PC-3 (cell line): ENCODE data around the gene CACNA1C. TPM values are rescaled to one million over a fixed set of nuclear protein-coding genes. Genes with fewer than 3 reads are reported as not detected.

Source experiments
- ATAC-seq: fragments of 200-7000 bp; cut with Tn5 transposase; 2 replicates; pipeline ENCODE4 v1.9.1; 2020; ENCODE audit warnings: mild to moderate bottlenecking, moderate library complexity
- BruUV-seq: library from RNA; stranded (reverse); fragments of 400-500 nt; replicated peaks from 2 replicates; lab custom pipeline; 2021; lab: Mats Ljungman, UMichigan
- CTCF ChIA-PET: fragments of 300-600 bp; sonication (Branson Sonifier 250); formaldehyde crosslinking; loops from one replicate; lab custom pipeline; 2022; ENCODE audit warnings: antibody characterized with exemption; lab: Charles Lee
- POLR2A ChIA-PET: fragments of 300-600 bp; sonication (Branson Sonifier 250); formaldehyde crosslinking; loops from one replicate; lab custom pipeline; 2022; ENCODE audit warnings: antibody characterized with exemption; ENCODE audit not compliant: unreplicated experiment; lab: Charles Lee
- DNase-seq: peaks from one replicate; pipeline ENCODE4 v3.0.0-alpha.2; 2015
- H2AFZ ChIP-seq: fragments of 300-600 bp; sonication (generic); 2 replicates; pipeline ENCODE4 v1.6.0; 2016; ENCODE audit warnings: antibody characterized with exemption, low read length
- H3F3A ChIP-seq: fragments of 300-600 bp; sonication (generic); one replicate; pipeline ENCODE4 v1.6.0; 2017; ENCODE audit warnings: antibody characterized with exemption, low read length, control low read depth, mild to moderate bottlenecking; ENCODE audit not compliant: unreplicated experiment
- H3K27ac ChIP-seq: fragments of 300-600 bp; sonication (generic); 2 replicates; pipeline ENCODE4 v1.5.1; 2016; ENCODE audit warnings: mild to moderate bottlenecking, low read length
- H3K27me3 ChIP-seq: fragments of 300-600 bp; sonication (generic); 2 replicates; pipeline ENCODE4 v1.6.1; 2016; ENCODE audit warnings: low read length, mixed read lengths
- H3K36me3 ChIP-seq: fragments of 300-600 bp; sonication (generic); 2 replicates; pipeline ENCODE4 v1.6.1; 2016; ENCODE audit warnings: low read depth, mixed run types, low read length, mixed read lengths
- H3K4me1 ChIP-seq: fragments of 300-600 bp; sonication (generic); 2 replicates; pipeline ENCODE4 v1.5.1; 2016; ENCODE audit warnings: low read length; ENCODE audit not compliant: insufficient read depth
- H3K4me2 ChIP-seq: fragments of 300-600 bp; sonication (generic); 2 replicates; pipeline ENCODE4 v1.6.0; 2016; ENCODE audit warnings: low read length
- H3K4me3 ChIP-seq: fragments of 300-600 bp; sonication (generic); 2 replicates; pipeline ENCODE4 v1.5.1; 2016; ENCODE audit warnings: mild to moderate bottlenecking, low read length, mixed read lengths
- H3K79me2 ChIP-seq: fragments of 300-600 bp; sonication (generic); 2 replicates; pipeline ENCODE4 v1.6.1; 2017; ENCODE audit warnings: low read length, mixed read lengths
- H3K9ac ChIP-seq: fragments of 300-600 bp; sonication (generic); 2 replicates; pipeline ENCODE4 v1.6.0; 2016; ENCODE audit warnings: mild to moderate bottlenecking, low read length
- H3K9me2 ChIP-seq: fragments of 300-600 bp; sonication (generic); replicated peaks from 2 replicates; pipeline ENCODE4 v1.6.1; 2016; ENCODE audit warnings: mixed run types, low read length, mixed read lengths
- H3K9me3 ChIP-seq: fragments of 300-600 bp; sonication (generic); 2 replicates; pipeline ENCODE4 v1.6.1; 2016; ENCODE audit warnings: low read length, mixed read lengths
- H4K20me1 ChIP-seq: fragments of 300-600 bp; sonication (generic); 2 replicates; pipeline ENCODE4 v1.6.1; 2016; ENCODE audit warnings: low read length, mixed read lengths
- EZH2 ChIP-seq: fragments of 300-600 bp; sonication (generic); IDR thresholded peaks from one replicate; pipeline ENCODE4 v1.6.1; 2017; ENCODE audit warnings: antibody characterized with exemption, mild to moderate bottlenecking, low read length; ENCODE audit not compliant: unreplicated experiment
- EZH2phosphoT487 ChIP-seq: fragments of 300-600 bp; sonication (generic); IDR thresholded peaks from 2 replicates; pipeline ENCODE4 v1.6.1; 2018; ENCODE audit warnings: mild to moderate bottlenecking, antibody characterized with exemption, low read length, borderline replicate concordance
- intact Hi-C: fragments of 100-400 bp; cut with micrococcal nuclease; formaldehyde crosslinking; loops from 2 replicates; pipeline ENCODE4 v1.9.0; 2023
- total RNA-seq: library from RNA; depleted of rRNA; stranded (reverse); fragments of >200 nt; gene quantifications from 2 replicates; pipeline ENCODE4 v1.2.3, GENCODE V29; 2014
- TF ChIP-seq, protein P1 (sequence below): fragments of 300-600 bp; sonication (generic); conservative IDR thresholded peaks from 2 replicates; pipeline ENCODE4 v1.5.1; 2017; ENCODE audit warnings: antibody characterized with exemption, low read depth, mild to moderate bottlenecking, low read length

The CACNA1C gene
- total RNA-seq, 1 experiment from 2014 or later: not detected

DNA sequence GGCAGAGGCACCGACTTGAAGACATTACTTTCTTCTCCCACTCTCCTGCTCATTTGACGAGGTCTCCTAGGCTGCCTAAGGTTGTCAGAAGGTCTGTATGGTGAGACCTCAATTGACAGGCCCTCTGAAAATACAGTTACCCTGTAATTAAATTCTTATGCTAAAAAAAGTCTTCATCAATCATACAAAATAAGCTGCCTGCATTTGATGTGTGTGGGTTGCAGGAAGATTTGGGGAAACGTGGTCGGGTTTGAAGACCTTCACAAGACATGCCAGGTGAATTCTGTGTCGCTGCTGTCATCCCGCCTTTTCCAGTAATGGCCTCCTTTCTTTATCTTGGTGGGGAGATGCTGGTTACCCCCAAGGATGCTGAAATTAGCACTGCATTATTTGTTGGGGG lies 299.4 kb downstream of the CACNA1C start:
- Histone ChIP-seq H3K27me3 (peaks cover 62% of the 10 kb centered on the region), H3K9me3 (no peaks in the 10 kb centered on the region), H3K9me2 (no peaks in the 10 kb centered on the region), H3K9ac (no peak overlapping the region), H3K27ac (no peak overlapping the region), H4K20me1 (no peaks in the 10 kb centered on the region), H3K4me3 (no peak overlapping the region), H2AFZ (no peak overlapping the region), H3K4me1 (no peaks in the 10 kb centered on the region), H3K79me2 (no peaks in the 10 kb centered on the region), H3K4me2 (no peak overlapping the region), H3K36me3 (no peaks in the 10 kb centered on the region), H3F3A (no peaks in the 10 kb centered on the region)
- ChIA-PET CTCF (no interaction called here), POLR2A (no interaction called here)
- BruUV-seq: no TSS peak
- intact Hi-C loops: no loop called here
- DNase-seq (no peak), ATAC-seq (no peak)
- TF ChIP-seq EZH2 (no peak), EZH2phosphoT487 (no peak)
- TF ChIP-seq, protein P1, sequence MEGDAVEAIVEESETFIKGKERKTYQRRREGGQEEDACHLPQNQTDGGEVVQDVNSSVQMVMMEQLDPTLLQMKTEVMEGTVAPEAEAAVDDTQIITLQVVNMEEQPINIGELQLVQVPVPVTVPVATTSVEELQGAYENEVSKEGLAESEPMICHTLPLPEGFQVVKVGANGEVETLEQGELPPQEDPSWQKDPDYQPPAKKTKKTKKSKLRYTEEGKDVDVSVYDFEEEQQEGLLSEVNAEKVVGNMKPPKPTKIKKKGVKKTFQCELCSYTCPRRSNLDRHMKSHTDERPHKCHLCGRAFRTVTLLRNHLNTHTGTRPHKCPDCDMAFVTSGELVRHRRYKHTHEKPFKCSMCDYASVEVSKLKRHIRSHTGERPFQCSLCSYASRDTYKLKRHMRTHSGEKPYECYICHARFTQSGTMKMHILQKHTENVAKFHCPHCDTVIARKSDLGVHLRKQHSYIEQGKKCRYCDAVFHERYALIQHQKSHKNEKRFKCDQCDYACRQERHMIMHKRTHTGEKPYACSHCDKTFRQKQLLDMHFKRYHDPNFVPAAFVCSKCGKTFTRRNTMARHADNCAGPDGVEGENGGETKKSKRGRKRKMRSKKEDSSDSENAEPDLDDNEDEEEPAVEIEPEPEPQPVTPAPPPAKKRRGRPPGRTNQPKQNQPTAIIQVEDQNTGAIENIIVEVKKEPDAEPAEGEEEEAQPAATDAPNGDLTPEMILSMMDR: no peak

DNA sequence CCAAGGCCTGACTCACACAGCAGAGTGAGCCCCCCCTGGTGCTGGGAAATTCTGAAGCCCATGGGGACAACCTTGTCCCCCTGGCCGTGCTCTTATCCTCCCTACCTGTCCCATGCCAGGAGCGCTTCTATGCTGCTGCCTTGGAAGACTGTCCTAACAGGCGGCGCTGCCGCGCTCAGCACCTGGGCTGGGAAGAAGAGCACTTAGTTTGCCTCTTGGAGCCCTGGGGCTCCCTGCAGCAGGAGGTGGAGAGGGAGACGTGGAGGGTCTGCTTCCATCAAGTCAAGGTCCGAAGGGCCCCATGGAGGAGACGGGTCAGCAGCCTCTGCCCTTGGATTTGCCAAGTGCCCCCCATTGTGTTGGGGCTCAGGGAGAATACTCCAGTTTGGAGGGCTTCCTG lies 300.5 kb downstream of the CACNA1C start:
- no peak for TF ChIP-seq EZH2
- TF ChIP-seq EZH2phosphoT487: no peak
- TF ChIP-seq, protein P1: no peak
- Histone ChIP-seq H3K4me2 (no peak overlapping the region), H3K4me1 (no peaks in the 10 kb centered on the region), H3K27me3 (peaks cover 62% of the 10 kb centered on the region), H4K20me1 (no peaks in the 10 kb centered on the region), H3K9me2 (no peaks in the 10 kb centered on the region), H3K36me3 (no peaks in the 10 kb centered on the region), H2AFZ (no peak overlapping the region), H3K4me3 (no peak overlapping the region), H3F3A (no peaks in the 10 kb centered on the region), H3K79me2 (no peaks in the 10 kb centered on the region), H3K9ac (no peak overlapping the region), H3K27ac (no peak overlapping the region), H3K9me3 (no peaks in the 10 kb centered on the region)
- BruUV-seq: no TSS peak
- intact Hi-C loops: no loop called here
- ChIA-PET CTCF (no interaction called here), POLR2A (no interaction called here)
- ATAC-seq (no peak), DNase-seq (no peak)

DNA sequence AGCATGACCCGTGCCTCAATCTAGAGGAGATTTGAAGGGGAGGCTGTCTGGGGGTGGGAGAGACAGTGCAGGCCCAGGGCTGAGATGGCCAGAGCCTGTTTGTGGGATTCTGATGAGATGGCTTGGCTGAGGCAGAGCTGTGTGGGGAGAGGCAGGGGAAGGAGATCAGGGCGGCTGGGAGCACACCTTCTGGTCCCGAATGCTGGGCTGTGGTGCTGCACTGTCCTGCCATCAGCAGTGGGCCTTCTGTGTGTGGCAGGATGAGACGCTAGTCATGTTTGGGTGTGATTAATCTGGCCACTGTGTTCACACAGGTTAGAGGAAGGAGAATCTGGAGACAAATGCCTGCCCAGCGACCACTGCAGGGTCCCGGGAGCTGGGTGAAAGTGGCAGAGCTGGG lies 300.9 kb downstream of the CACNA1C start:
- ChIA-PET CTCF (no interaction called here), POLR2A (no interaction called here)
- Histone ChIP-seq H3K27ac (no peak overlapping the region), H3K4me2 (no peak overlapping the region), H2AFZ (no peak overlapping the region), H3K27me3 (peaks cover 62% of the 10 kb centered on the region), H3K79me2 (no peaks in the 10 kb centered on the region), H3K9me2 (no peaks in the 10 kb centered on the region), H3K9me3 (no peaks in the 10 kb centered on the region), H4K20me1 (no peaks in the 10 kb centered on the region), H3K4me1 (no peaks in the 10 kb centered on the region), H3K4me3 (no peak overlapping the region), H3K9ac (no peak overlapping the region), H3F3A (no peaks in the 10 kb centered on the region), H3K36me3 (no peaks in the 10 kb centered on the region)
- TF ChIP-seq, protein P1: no peak
- TF ChIP-seq EZH2: no peak
- no peak for TF ChIP-seq EZH2phosphoT487
- intact Hi-C loops: no loop called here
- no peak for ATAC-seq
- DNase-seq: no peak
- BruUV-seq: no TSS peak
